H9 (cell line): ENCODE measurements around the gene ADGRA1. TPM values are rescaled to one million over a fixed set of nuclear protein-coding genes. Genes with fewer than 3 reads are reported as not detected.

Source experiments
- DNase-seq: peaks from one replicate; pipeline ENCODE4 v3.0.0-alpha.2; 2017
- H2AFZ ChIP-seq: one replicate; pipeline ENCODE4 v1.6.1; 2013; ENCODE audit warnings: mild to moderate bottlenecking, low read length, control low read depth, moderate library complexity
- H2AK5ac ChIP-seq: 2 replicates; pipeline ENCODE4 v1.6.1; 2013; ENCODE audit warnings: low read length, control low read depth, mixed read lengths; ENCODE audit not compliant: insufficient read length
- H2BK120ac ChIP-seq: one replicate; pipeline ENCODE4 v1.6.1; 2013; ENCODE audit warnings: low read depth, mild to moderate bottlenecking, low read length, control low read depth, inconsistent platforms; ENCODE audit not compliant: poor library complexity, severe bottlenecking
- H2BK12ac ChIP-seq: 2 replicates; pipeline ENCODE4 v1.6.1; 2013; ENCODE audit warnings: low read length, control low read depth, mixed read lengths, low read depth; ENCODE audit not compliant: insufficient read length
- H2BK15ac ChIP-seq: 2 replicates; pipeline ENCODE4 v1.6.1; 2013; ENCODE audit warnings: low read depth, low read length, control low read depth
- H2BK20ac ChIP-seq: one replicate; pipeline ENCODE4 v1.6.1; 2013; ENCODE audit warnings: low read depth, mild to moderate bottlenecking, low read length, control low read depth, inconsistent platforms; ENCODE audit not compliant: poor library complexity, severe bottlenecking
- H2BK5ac ChIP-seq: 2 replicates; pipeline ENCODE4 v1.6.1; 2013; ENCODE audit warnings: low read length, control low read depth, mixed read lengths; ENCODE audit not compliant: insufficient read length
- H3K14ac ChIP-seq: 2 replicates; pipeline ENCODE4 v1.6.1; 2013; ENCODE audit warnings: low read length, control low read depth; ENCODE audit not compliant: insufficient read depth
- H3K18ac ChIP-seq: 2 replicates; pipeline ENCODE4 v1.6.1; 2013; ENCODE audit warnings: low read depth, mild to moderate bottlenecking, mixed read lengths, low read length, control low read depth; ENCODE audit not compliant: insufficient read length
- H3K23ac ChIP-seq: 2 replicates; pipeline ENCODE4 v1.6.1; 2013; ENCODE audit warnings: low read length, control low read depth, mixed read lengths, low read depth; ENCODE audit not compliant: insufficient read length
- H3K23me2 ChIP-seq: 2 replicates; pipeline ENCODE4 v1.6.1; 2013; ENCODE audit warnings: low read depth, mild to moderate bottlenecking, mixed read lengths, low read length, control low read depth; ENCODE audit not compliant: insufficient read length, poor library complexity, severe bottlenecking
- H3K27ac ChIP-seq: 2 replicates; pipeline ENCODE4 v1.5.1; 2013; ENCODE audit warnings: low read length, control low read depth, mixed read lengths, low read depth; ENCODE audit not compliant: insufficient read length
- H3K27me3 ChIP-seq: 2 replicates; pipeline ENCODE4 v1.6.1; 2013; ENCODE audit warnings: low read length, control low read depth, inconsistent platforms; ENCODE audit not compliant: insufficient read depth
- H3K4ac ChIP-seq: 2 replicates; pipeline ENCODE4 v1.6.1; 2013; ENCODE audit warnings: low read depth, mild to moderate bottlenecking, control low read depth, inconsistent platforms, low read length, moderate library complexity
- H3K4me1 ChIP-seq: 2 replicates; pipeline ENCODE4 v1.6.1; 2013; ENCODE audit warnings: low read length, control low read depth, inconsistent platforms; ENCODE audit not compliant: insufficient read depth
- H3K4me2 ChIP-seq: 2 replicates; pipeline ENCODE4 v1.6.1; 2013; ENCODE audit warnings: low read length, control low read depth, mixed read lengths; ENCODE audit not compliant: insufficient read length, insufficient read depth
- H3K56ac ChIP-seq: 2 replicates; pipeline ENCODE4 v1.6.1; 2013; ENCODE audit warnings: low read depth, mild to moderate bottlenecking, mixed read lengths, low read length, control low read depth; ENCODE audit not compliant: insufficient read length
- H3K79me1 ChIP-seq: 2 replicates; pipeline ENCODE4 v1.6.1; 2013; ENCODE audit warnings: low read depth, mild to moderate bottlenecking, moderate library complexity, low read length, control low read depth, inconsistent platforms; ENCODE audit not compliant: insufficient read depth, poor library complexity, severe bottlenecking
- H3K79me2 ChIP-seq: 2 replicates; pipeline ENCODE4 v1.6.1; 2013; ENCODE audit warnings: low read length, control low read depth, inconsistent platforms; ENCODE audit not compliant: insufficient read depth
- H3K9ac ChIP-seq: 2 replicates; pipeline ENCODE4 v1.6.1; 2013; ENCODE audit warnings: low read length, control low read depth, mixed read lengths; ENCODE audit not compliant: insufficient read length; ENCODE audit errors: extremely low read depth
- H3K9me3 ChIP-seq: one replicate; pipeline ENCODE4 v1.6.1; 2013; ENCODE audit warnings: low read depth, low read length, inconsistent platforms; ENCODE audit not compliant: control insufficient read depth
- H3T11ph ChIP-seq: one replicate; pipeline ENCODE4 v1.6.1; 2013; ENCODE audit warnings: mild to moderate bottlenecking, low read length, control low read depth, inconsistent platforms
- H4K20me1 ChIP-seq: one replicate; pipeline ENCODE4 v1.6.1; 2013; ENCODE audit not compliant: control insufficient read depth, insufficient read length, insufficient read depth
- H4K5ac ChIP-seq: 2 replicates; pipeline ENCODE4 v1.6.1; 2013; ENCODE audit warnings: low read depth, mild to moderate bottlenecking, mixed read lengths, low read length, control low read depth; ENCODE audit not compliant: insufficient read length
- H4K8ac ChIP-seq: replicated peaks from 2 replicates; pipeline ENCODE4 v1.6.1; 2013; ENCODE audit warnings: low read length, control low read depth, mixed read lengths, low read depth; ENCODE audit not compliant: insufficient read length
- H4K91ac ChIP-seq: 2 replicates; pipeline ENCODE4 v1.6.1; 2013; ENCODE audit warnings: low read depth, mild to moderate bottlenecking, moderate library complexity, mixed read lengths, low read length, control low read depth; ENCODE audit not compliant: insufficient read length
- H3K27ac Mint-ChIP-seq, 3 experiments: 2 replicates in 2 of 3; 3 replicates in 1 of 3; pipeline ENCODE4 v1.8.0; 2020 to 2021; ENCODE audit warnings: mixed read lengths in 3 of 3, mild to moderate bottlenecking in 1 of 3, moderate library complexity in 1 of 3
- H3K27me3 Mint-ChIP-seq: 2 replicates; pipeline ENCODE4 v1.8.0; 2021; ENCODE audit warnings: low read depth, mild to moderate bottlenecking, moderate library complexity, mixed read lengths
- H3K36me3 Mint-ChIP-seq, 3 experiments: 2 replicates in 2 of 3; 3 replicates in 1 of 3; pipeline ENCODE4 v1.8.0; 2020 to 2021; ENCODE audit warnings: low read depth in 3 of 3, mixed read lengths in 3 of 3; ENCODE audit not compliant: insufficient read depth in 1 of 3
- H3K4me1 Mint-ChIP-seq, 2 experiments: 2 replicates each; pipeline ENCODE4 v1.8.0; 2020; ENCODE audit warnings: mixed read lengths in 2 of 2
- H3K4me3 Mint-ChIP-seq, 2 experiments: 2 replicates in 1 of 2; 3 replicates in 1 of 2; pipeline ENCODE4 v1.8.0; 2020 to 2021; ENCODE audit warnings: mild to moderate bottlenecking in 2 of 2, mixed read lengths in 2 of 2, moderate library complexity in 1 of 2
- H3K9me3 Mint-ChIP-seq, 2 experiments: 2 replicates in 1 of 2; 3 replicates in 1 of 2; pipeline ENCODE4 v1.8.0; 2020; ENCODE audit warnings: mild to moderate bottlenecking in 2 of 2, mixed read lengths in 2 of 2, moderate library complexity in 1 of 2
- WGBS: extraction: QIAGEN DNeasy Blood & Tissue Kit; methylation state at CpG from one replicate; pipeline ENCODE4 v1.1.7; 2013; ENCODE audit warnings: missing lambda C conversion rate, low lambda C conversion rate, mixed read lengths; ENCODE audit not compliant: insufficient read length; ENCODE audit errors: extremely low coverage; 5-methylcytosine and 5-hydroxymethylcytosine counted together
- total RNA-seq: library from RNA; stranded (reverse); gene quantifications from 2 replicates; pipeline ENCODE4 v1.2.1, GENCODE V29; 2021
- TF ChIP-seq, protein P1 (sequence below): fragments of 200-600 bp; sonication (generic); conservative IDR thresholded peaks from 3 replicates; pipeline ENCODE4 v1.8.0; 2021; ENCODE audit warnings: antibody characterized with exemption, mild to moderate bottlenecking

The ADGRA1 gene
- total RNA-seq, 1 experiment from 2014 or later = 0.11 TPM

DNA sequence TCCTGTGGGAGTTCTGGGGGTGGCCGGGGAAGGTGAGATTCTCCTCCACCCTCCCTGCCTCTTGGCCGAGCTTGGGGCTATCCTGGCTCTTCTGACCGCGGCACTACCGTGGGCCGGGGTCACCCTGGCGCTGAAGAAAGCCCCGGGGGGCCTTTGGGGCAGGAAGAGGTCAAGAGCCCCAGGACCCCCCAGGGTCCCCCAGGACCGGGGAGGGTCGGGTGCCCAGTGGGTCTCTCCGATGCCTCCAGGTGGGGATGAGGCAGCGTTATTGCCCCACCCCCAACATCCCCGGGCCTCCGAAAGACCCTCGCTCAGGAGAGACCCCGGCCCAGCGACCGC lies 71.9 kb downstream of the ADGRA1 start:
- H3K4me3 Mint-ChIP-seq = peak overlapping the region; percentile 45 to 74; a peak in 4 of 5 replicates

More for the DNA sequence above, 71.9 kb downstream of the ADGRA1 start:
- Mint-ChIP-seq H3K4me1 (peaks cover 23 to 30% of the 10 kb centered on the region in 2 experiments), H3K36me3 (peaks cover 7 to 13% (median 9%) of the 10 kb centered on the region in 3 experiments; a peak in 6 of 7 replicates), H3K9me3 (peaks cover 3 to 4% of the 10 kb centered on the region in 2 experiments; a peak in 1 of 5 replicates), H3K27ac (no peak overlapping the region), H3K27me3 (peaks cover 3% of the 10 kb centered on the region)
- Histone ChIP-seq H4K8ac (no peak overlapping the region), H3K4me1 (no peaks in the 10 kb centered on the region; the same call in 1 of the 2 replicates), H2BK15ac (no peak overlapping the region), H4K20me1 (no peaks in the 10 kb centered on the region), H2BK120ac (no peak overlapping the region), H2BK5ac (no peak overlapping the region), H4K91ac (no peak overlapping the region), H2BK20ac (no peak overlapping the region), H3K4me2 (no peak overlapping the region), H3K23ac (no peak overlapping the region), H3K9me3 (no peaks in the 10 kb centered on the region), H3K27me3 (no peaks in the 10 kb centered on the region), H3K79me2 (no peaks in the 10 kb centered on the region), H3K14ac (no peak overlapping the region), H2AFZ (no peak overlapping the region), H3K23me2 (peaks cover 10% of the 10 kb centered on the region), H2BK12ac (no peak overlapping the region), H3T11ph (no peak overlapping the region), H3K4ac (no peak overlapping the region), H4K5ac (no peak overlapping the region), H3K18ac (no peak overlapping the region), H3K56ac (no peak overlapping the region), H3K79me1 (no peaks in the 10 kb centered on the region), H2AK5ac (no peak overlapping the region), H3K9ac (no peak overlapping the region), H3K27ac (no peak overlapping the region)
- DNase-seq = no peak
- TF ChIP-seq, protein P1, sequence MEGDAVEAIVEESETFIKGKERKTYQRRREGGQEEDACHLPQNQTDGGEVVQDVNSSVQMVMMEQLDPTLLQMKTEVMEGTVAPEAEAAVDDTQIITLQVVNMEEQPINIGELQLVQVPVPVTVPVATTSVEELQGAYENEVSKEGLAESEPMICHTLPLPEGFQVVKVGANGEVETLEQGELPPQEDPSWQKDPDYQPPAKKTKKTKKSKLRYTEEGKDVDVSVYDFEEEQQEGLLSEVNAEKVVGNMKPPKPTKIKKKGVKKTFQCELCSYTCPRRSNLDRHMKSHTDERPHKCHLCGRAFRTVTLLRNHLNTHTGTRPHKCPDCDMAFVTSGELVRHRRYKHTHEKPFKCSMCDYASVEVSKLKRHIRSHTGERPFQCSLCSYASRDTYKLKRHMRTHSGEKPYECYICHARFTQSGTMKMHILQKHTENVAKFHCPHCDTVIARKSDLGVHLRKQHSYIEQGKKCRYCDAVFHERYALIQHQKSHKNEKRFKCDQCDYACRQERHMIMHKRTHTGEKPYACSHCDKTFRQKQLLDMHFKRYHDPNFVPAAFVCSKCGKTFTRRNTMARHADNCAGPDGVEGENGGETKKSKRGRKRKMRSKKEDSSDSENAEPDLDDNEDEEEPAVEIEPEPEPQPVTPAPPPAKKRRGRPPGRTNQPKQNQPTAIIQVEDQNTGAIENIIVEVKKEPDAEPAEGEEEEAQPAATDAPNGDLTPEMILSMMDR = no peak
- WGBS = no CpG with 5 or more reads among the region's 18 CpGs
